ENCODE results near the gene CDCA5.

CDCA5 gene

GRCh38 chr11:65040847-65041622 is 42.8 kb downstream of the CDCA5 start, which contains the start of gene SAC3D1:
TSS of gene SAC3D1 (plus strand) at chr11:65041210. CDS start at chr11:65041293, 83 bp downstream.
- Histone ChIP-seq H3K79me2 (ENCODE audit: insufficient read depth, low read length) (peaks cover 14% of the 10 kb centered on the region; the same call in 1 of the 2 replicates), H3F3A (ENCODE audit: insufficient read depth) (peaks cover 6% of the 10 kb centered on the region), H3K4me3 (ENCODE audit: insufficient read depth, low read length, poor library complexity, severe bottlenecking) (peak within 1 kb of the TSS; percentile 87), H3K27ac (ENCODE audit: low read depth, low read length) (peak within 1 kb of the TSS; percentile 85), H3K9ac (ENCODE audit: low read length) (peak within 1 kb of the TSS; percentile 93), H3K27me3 (ENCODE audit: low read length) (no peaks in the 10 kb centered on the region), H3K4me2 (ENCODE audit: low read depth, low read length, poor library complexity, severe bottlenecking) (peak within 1 kb of the TSS; percentile 83), H3K36me3 (ENCODE audit: low read length) (no peaks in the 10 kb centered on the region), H2AFZ (ENCODE audit: low read depth, low read length, severe bottlenecking) (peak within 1 kb of the TSS; percentile 82), H4K20me1 (ENCODE audit: low read depth, low read length) (no peaks in the 10 kb centered on the region), H3K9me3 (ENCODE audit: insufficient read depth, low read length) (no peaks in the 10 kb centered on the region), H3K9me2 (replicated peaks; ENCODE audit: insufficient read depth, low read length) (no peaks in the 10 kb centered on the region)
- TF ChIP-seq CTCF (IDR thresholded peaks at IDR 0.05; ENCODE audit: insufficient read depth, low read length, poor library complexity, severe bottlenecking) (no peak), EZH2phosphoT487 (conservative IDR thresholded peaks at IDR 0.05; ENCODE audit: low read length) (no peak)

- Histone ChIP-seq H3K79me2 (ENCODE audit: insufficient read depth, low read length) (peaks cover 14% of the 10 kb centered on the region; the same call in 1 of the 2 replicates), H3F3A (ENCODE audit: insufficient read depth) (peaks cover 6% of the 10 kb centered on the region), H2AFZ (ENCODE audit: low read depth, low read length, severe bottlenecking) (peak overlapping the region; percentile 59), H3K9me3 (ENCODE audit: insufficient read depth, low read length) (no peaks in the 10 kb centered on the region), H3K27me3 (ENCODE audit: low read length) (no peaks in the 10 kb centered on the region), H3K36me3 (ENCODE audit: low read length) (no peaks in the 10 kb centered on the region), H3K9me2 (replicated peaks; ENCODE audit: insufficient read depth, low read length) (no peaks in the 10 kb centered on the region), H3K27ac (ENCODE audit: low read depth, low read length) (peak overlapping the region; percentile 85), H3K9ac (ENCODE audit: low read length) (peak overlapping the region; percentile 93), H3K4me3 (ENCODE audit: insufficient read depth, low read length, poor library complexity, severe bottlenecking) (peak overlapping the region; percentile 87), H4K20me1 (ENCODE audit: low read depth, low read length) (no peaks in the 10 kb centered on the region), H3K4me2 (ENCODE audit: low read depth, low read length, poor library complexity, severe bottlenecking) (peak overlapping the region; percentile 83)
- TF ChIP-seq EZH2phosphoT487 (conservative IDR thresholded peaks at IDR 0.05; ENCODE audit: low read length) (no peak), CTCF (IDR thresholded peaks at IDR 0.05; ENCODE audit: insufficient read depth, low read length, poor library complexity, severe bottlenecking) (no peak)
Observed at GRCh38 chr11:65040520-65040846, 43.4 kb downstream of the CDCA5 start.

GRCh38 chr11:65036931-65037330 is 46.9 kb downstream of the CDCA5 start:
- H3K27ac ChIP-seq (ENCODE audit: low read depth, low read length) = no peak overlapping the region
- H2AFZ ChIP-seq (ENCODE audit: low read depth, low read length, severe bottlenecking) = no peak overlapping the region
- H3F3A ChIP-seq (ENCODE audit: insufficient read depth) = peaks cover 6% of the 10 kb centered on the region
- TF ChIP-seq CTCF (IDR thresholded peaks at IDR 0.05; ENCODE audit: insufficient read depth, low read length, poor library complexity, severe bottlenecking) = no peak
- H3K27me3 ChIP-seq (ENCODE audit: low read length) = no peaks in the 10 kb centered on the region
- H3K9ac ChIP-seq (ENCODE audit: low read length) = no peak overlapping the region
- no peak overlapping the region for H3K4me3 ChIP-seq (ENCODE audit: insufficient read depth, low read length, poor library complexity, severe bottlenecking)
- H3K36me3 ChIP-seq (ENCODE audit: low read length) = no peaks in the 10 kb centered on the region
- H3K9me2 ChIP-seq (replicated peaks; ENCODE audit: insufficient read depth, low read length) = no peaks in the 10 kb centered on the region
- no peaks in the 10 kb centered on the region for H3K9me3 ChIP-seq (ENCODE audit: insufficient read depth, low read length)
- peaks cover 4% of the 10 kb centered on the region; the same call in 1 of the 2 replicates for H3K79me2 ChIP-seq (ENCODE audit: insufficient read depth, low read length)
- no peaks in the 10 kb centered on the region for H4K20me1 ChIP-seq (ENCODE audit: low read depth, low read length)
- no peak overlapping the region for H3K4me2 ChIP-seq (ENCODE audit: low read depth, low read length, poor library complexity, severe bottlenecking)

Data from SU-DHL-6 (cell line).